ENCODE results near the gene IL17REL. TPM values are rescaled to one million over a fixed set of nuclear protein-coding genes. Genes with fewer than 3 reads are reported as not detected.

The IL17REL gene
- total RNA-seq, 4 donors from 2014 or later: not detected

- H3K4me3 ChIP-seq (ENCODE audit: low read depth, poor library complexity, severe bottlenecking): no peak overlapping the region
- DNase-seq (ENCODE audit: low spot score in 2 of 2): no peak
- TF ChIP-seq CTCF (IDR thresholded peaks at IDR 0.05) (no peak), POLR2A (IDR thresholded peaks at IDR 0.05) (no peak)
- WGBS, 2 donors: 79 to 95% methylated on average over 5 to 7 of the region's 7 CpGs
- intact Hi-C loops (cut with DNase I; ENCODE audit: low total_unique reads): no loop called here
Observed at GRCh38 chr22:50040717-50041116, 28.2 kb upstream of the IL17REL start.

- no peak overlapping the region for H3K4me3 ChIP-seq (ENCODE audit: low read depth, poor library complexity, severe bottlenecking)
- no peak for TF ChIP-seq POLR2A (IDR thresholded peaks at IDR 0.05)
- TF ChIP-seq CTCF (IDR thresholded peaks at IDR 0.05): no peak
- intact Hi-C loops (cut with DNase I; ENCODE audit: low total_unique reads): no loop called here
- DNase-seq (ENCODE audit: low spot score in 2 of 2): no peak
- WGBS, 2 donors: 94 to 95% methylated on average over 22 to 23 of the region's 29 CpGs
Observed at GRCh38 chr22:50039669-50040443, 27.3 kb upstream of the IL17REL start.

GRCh38 chr22:50035976-50036724, 23.6 kb upstream of the IL17REL start:
- H3K4me3 ChIP-seq (ENCODE audit: low read depth, poor library complexity, severe bottlenecking): no peak overlapping the region
- no peak for TF ChIP-seq CTCF (IDR thresholded peaks at IDR 0.05)
- TF ChIP-seq POLR2A (IDR thresholded peaks at IDR 0.05): no peak
- no peak for DNase-seq (ENCODE audit: low spot score in 2 of 2)
- intact Hi-C loops (cut with DNase I; ENCODE audit: low total_unique reads): no loop called here
- 79 to 83% methylated on average over 20 to 23 of the region's 23 CpGs for WGBS, 2 donors

GRCh38 chr22:50035131-50035881, 22.7 kb upstream of the IL17REL start:
- DNase-seq (ENCODE audit: low spot score in 2 of 2): no peak
- WGBS, 2 donors: 72 to 80% methylated on average over 11 to 23 of the region's 24 CpGs
- TF ChIP-seq CTCF (IDR thresholded peaks at IDR 0.05) (no peak), POLR2A (IDR thresholded peaks at IDR 0.05) (no peak)
- H3K4me3 ChIP-seq (ENCODE audit: low read depth, poor library complexity, severe bottlenecking): no peak overlapping the region
- intact Hi-C loops (cut with DNase I; ENCODE audit: low total_unique reads): no loop called here

- TF ChIP-seq POLR2A (IDR thresholded peaks at IDR 0.05) (no peak), CTCF (IDR thresholded peaks at IDR 0.05) (no peak)
- no peak for DNase-seq (ENCODE audit: low spot score in 2 of 2)
- intact Hi-C loops (cut with DNase I; ENCODE audit: low total_unique reads): no loop called here
- no peak overlapping the region for H3K4me3 ChIP-seq (ENCODE audit: low read depth, poor library complexity, severe bottlenecking)
- WGBS, 2 donors: 74% methylated on average over 42 to 43 of the region's 43 CpGs
Observed at GRCh38 chr22:50034126-50035081, 21.8 kb upstream of the IL17REL start.

All from lower leg skin (tissue), 4 donors.